AG04450 (cell line): ENCODE results near the gene NPFFR1. TPM values are rescaled to one million over a fixed set of nuclear protein-coding genes. Genes with fewer than 3 reads are reported as not detected.

Experiments used
- CTCF ChIA-PET: fragments of 300-600, 350-600 bp; formaldehyde crosslinking; extraction: SDS; loops from one replicate; lab custom pipeline; 2022; ENCODE audit warnings: antibody characterized with exemption, inconsistent platforms; lab: Charles Lee
- POLR2A ChIA-PET: fragments of 350-600 bp; formaldehyde crosslinking; extraction: SDS; loops from one replicate; lab custom pipeline; 2021; ENCODE audit warnings: antibody characterized with exemption, inconsistent platforms; lab: Yijun Ruan, JAX
- DNase-seq: peaks from one replicate; pipeline ENCODE4 v3.0.0-alpha.2; 2011; ENCODE audit warnings: low read depth, low spot score
- H3K27ac ChIP-seq: one replicate; pipeline ENCODE4 v1.5.1; 2012; ENCODE audit warnings: low read depth, low read length, control low read depth
- H3K27me3 ChIP-seq: one replicate; pipeline ENCODE4 v1.6.0; 2012; ENCODE audit warnings: low read length; ENCODE audit not compliant: control insufficient read depth, insufficient read depth
- H3K4me3 ChIP-seq: 2 replicates; pipeline ENCODE4 v1.5.1; 2011; ENCODE audit warnings: mild to moderate bottlenecking, low read depth, low read length, control low read depth
- H3K9me3 ChIP-seq: 2 replicates; pipeline ENCODE4 v1.5.1; 2012; ENCODE audit warnings: low read length; ENCODE audit not compliant: control insufficient read depth, insufficient read depth
- CTCF ChIP-seq: IDR thresholded peaks from 2 replicates; pipeline ENCODE4 v1.5.1; 2011; ENCODE audit warnings: low read depth, low read length, control low read depth, inconsistent platforms
- polyA plus RNA-seq: library from polyadenylated mRNA; depleted of rRNA; stranded (reverse); fragments of >200 nt; gene quantifications from 2 replicates; pipeline ENCODE4 v1.2.3, GENCODE V29; 2011

Gene NPFFR1
- polyA plus RNA-seq, 1 experiment = 0.01 TPM

- Histone ChIP-seq H3K27me3 (peaks cover 3% of the 10 kb centered on the region), H3K4me3 (no peak overlapping the region), H3K9me3 (peaks cover 8% of the 10 kb centered on the region), H3K27ac (no peak overlapping the region)
- no peak for DNase-seq
- no peak for TF ChIP-seq CTCF
- CTCF ChIA-PET = interaction anchor here (1.0 kb wide), 1 partner anchor 34 kb away, joined by 3 read pairs; no protein-coding TSS in a partner anchor
- POLR2A ChIA-PET = no interaction called here
Measured at GRCh38 chr10:70330671-70331070, 46.9 kb upstream of the NPFFR1 start.

GRCh38 chr10:70328967-70329366, 45.2 kb upstream of the NPFFR1 start:
- H3K27ac ChIP-seq = no peak overlapping the region
- CTCF ChIA-PET = interaction anchor here (1.0 kb wide), 1 partner anchor 36 kb away, joined by 5 read pairs; no protein-coding TSS in a partner anchor

GRCh38 chr10:70328018-70328417, 44.2 kb upstream of the NPFFR1 start:
- H3K27ac ChIP-seq = no peak overlapping the region
- no peaks in the 10 kb centered on the region; the same call in 1 of the 2 replicates for H3K9me3 ChIP-seq
- DNase-seq = no peak
- ChIA-PET CTCF (no interaction called here), POLR2A (no interaction called here)
- no peak for TF ChIP-seq CTCF
- H3K4me3 ChIP-seq = no peak overlapping the region
- no peaks in the 10 kb centered on the region for H3K27me3 ChIP-seq

More at GRCh38 chr10:70328967-70329366, 45.2 kb upstream of the NPFFR1 start:
- no peak overlapping the region for H3K4me3 ChIP-seq
- POLR2A ChIA-PET = interaction anchor here (0.7 kb wide), 1 partner anchor 10 kb away, joined by 6 read pairs; no protein-coding TSS in a partner anchor
- no peak for TF ChIP-seq CTCF
- H3K9me3 ChIP-seq = peaks cover 8% of the 10 kb centered on the region; the same call in 1 of the 2 replicates
- no peak for DNase-seq
- H3K27me3 ChIP-seq = no peaks in the 10 kb centered on the region

- no peak overlapping the region for H3K4me3 ChIP-seq
- CTCF ChIA-PET = no interaction called here
- H3K27ac ChIP-seq = no peak overlapping the region
- no peaks in the 10 kb centered on the region for H3K27me3 ChIP-seq
- H3K9me3 ChIP-seq = no peaks in the 10 kb centered on the region
- no peak for TF ChIP-seq CTCF
- POLR2A ChIA-PET = no interaction called here
- no peak for DNase-seq
Measured at GRCh38 chr10:70324951-70325781, 41.4 kb upstream of the NPFFR1 start.

GRCh38 chr10:70324339-70324861, 40.6 kb upstream of the NPFFR1 start:
- Histone ChIP-seq H3K27ac (no peak overlapping the region), H3K4me3 (no peak overlapping the region), H3K27me3 (no peaks in the 10 kb centered on the region), H3K9me3 (no peaks in the 10 kb centered on the region)
- no peak for TF ChIP-seq CTCF
- no peak for DNase-seq
- POLR2A ChIA-PET = no interaction called here
- CTCF ChIA-PET = no interaction called here
